KMS-11 (cell line): ENCODE data around the gene MEF2D.

Source experiments
- H2AFZ ChIP-seq: fragments of 200-600 bp; sonication (generic); 2 replicates; pipeline ENCODE4 v1.6.1; 2016; ENCODE audit warnings: antibody characterized with exemption, mixed run types, low read depth
- H3K27ac ChIP-seq: fragments of 200-600 bp; sonication (generic); 2 replicates; pipeline ENCODE4 v1.6.1; 2016; ENCODE audit warnings: mild to moderate bottlenecking, mixed run types
- H3K27me3 ChIP-seq: fragments of 200-600 bp; sonication (generic); 2 replicates; pipeline ENCODE4 v1.6.1; 2017; ENCODE audit warnings: mild to moderate bottlenecking, low read depth, mixed run types, moderate library complexity; ENCODE audit not compliant: insufficient read depth
- H3K36me3 ChIP-seq: fragments of 200-600 bp; sonication (generic); 2 replicates; pipeline ENCODE4 v1.6.1; 2017; ENCODE audit warnings: mild to moderate bottlenecking, mixed run types; ENCODE audit not compliant: insufficient read depth
- H3K4me1 ChIP-seq: fragments of 200-600 bp; sonication (generic); 2 replicates; pipeline ENCODE4 v1.6.1; 2016; ENCODE audit warnings: mild to moderate bottlenecking, low read depth, mixed run types; ENCODE audit not compliant: poor library complexity, severe bottlenecking
- H3K4me2 ChIP-seq: fragments of 200-600 bp; sonication (generic); 2 replicates; pipeline ENCODE4 v1.7.0; 2016; ENCODE audit warnings: mild to moderate bottlenecking, mixed run types
- H3K4me3 ChIP-seq: fragments of 200-600 bp; sonication (generic); IDR thresholded peaks from 2 replicates; pipeline ENCODE4 v1.6.1; 2017; ENCODE audit warnings: low read depth, low read length, mixed read lengths; ENCODE audit not compliant: insufficient read depth
- H3K79me2 ChIP-seq: fragments of 200-600 bp; sonication (generic); 2 replicates; pipeline ENCODE4 v1.6.1; 2016; ENCODE audit warnings: low read depth, mixed run types; ENCODE audit not compliant: insufficient read depth
- H3K9ac ChIP-seq: fragments of 200-600 bp; sonication (generic); 2 replicates; pipeline ENCODE4 v1.6.1; 2016; ENCODE audit warnings: mild to moderate bottlenecking, mixed run types
- H4K20me1 ChIP-seq: fragments of 200-600 bp; sonication (generic); 2 replicates; pipeline ENCODE4 v1.6.1; 2016; ENCODE audit warnings: mild to moderate bottlenecking, mixed run types; ENCODE audit not compliant: insufficient read depth
- TF ChIP-seq, protein P1 (sequence below): fragments of 200-600 bp; sonication (generic); conservative IDR thresholded peaks from 2 replicates; pipeline ENCODE4 v1.6.1; 2017; ENCODE audit warnings: low read depth, mild to moderate bottlenecking, antibody characterized with exemption, low read length, moderate library complexity, mixed read lengths

The MEF2D gene

GRCh38 chr1:156543066-156543465 is 42.5 kb upstream of the MEF2D start:
- TF ChIP-seq, protein P1, sequence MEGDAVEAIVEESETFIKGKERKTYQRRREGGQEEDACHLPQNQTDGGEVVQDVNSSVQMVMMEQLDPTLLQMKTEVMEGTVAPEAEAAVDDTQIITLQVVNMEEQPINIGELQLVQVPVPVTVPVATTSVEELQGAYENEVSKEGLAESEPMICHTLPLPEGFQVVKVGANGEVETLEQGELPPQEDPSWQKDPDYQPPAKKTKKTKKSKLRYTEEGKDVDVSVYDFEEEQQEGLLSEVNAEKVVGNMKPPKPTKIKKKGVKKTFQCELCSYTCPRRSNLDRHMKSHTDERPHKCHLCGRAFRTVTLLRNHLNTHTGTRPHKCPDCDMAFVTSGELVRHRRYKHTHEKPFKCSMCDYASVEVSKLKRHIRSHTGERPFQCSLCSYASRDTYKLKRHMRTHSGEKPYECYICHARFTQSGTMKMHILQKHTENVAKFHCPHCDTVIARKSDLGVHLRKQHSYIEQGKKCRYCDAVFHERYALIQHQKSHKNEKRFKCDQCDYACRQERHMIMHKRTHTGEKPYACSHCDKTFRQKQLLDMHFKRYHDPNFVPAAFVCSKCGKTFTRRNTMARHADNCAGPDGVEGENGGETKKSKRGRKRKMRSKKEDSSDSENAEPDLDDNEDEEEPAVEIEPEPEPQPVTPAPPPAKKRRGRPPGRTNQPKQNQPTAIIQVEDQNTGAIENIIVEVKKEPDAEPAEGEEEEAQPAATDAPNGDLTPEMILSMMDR: no peak
- Histone ChIP-seq H2AFZ (no peak overlapping the region), H3K4me2 (no peak overlapping the region), H3K4me3 (no peak overlapping the region), H3K36me3 (no peaks in the 10 kb centered on the region), H3K27ac (no peak overlapping the region), H4K20me1 (no peaks in the 10 kb centered on the region), H3K4me1 (no peaks in the 10 kb centered on the region), H3K79me2 (no peaks in the 10 kb centered on the region), H3K27me3 (no peaks in the 10 kb centered on the region), H3K9ac (no peak overlapping the region)

GRCh38 chr1:156540955-156541354 is 40.4 kb upstream of the MEF2D start:
- H2AFZ ChIP-seq: no peak overlapping the region
- no peak overlapping the region for H3K4me2 ChIP-seq
- TF ChIP-seq, protein P1: no peak
- H3K27ac ChIP-seq: no peak overlapping the region
- H4K20me1 ChIP-seq: no peaks in the 10 kb centered on the region
- H3K27me3 ChIP-seq: no peaks in the 10 kb centered on the region
- no peak overlapping the region for H3K9ac ChIP-seq
- H3K36me3 ChIP-seq: no peaks in the 10 kb centered on the region
- no peaks in the 10 kb centered on the region for H3K79me2 ChIP-seq
- H3K4me3 ChIP-seq: no peak overlapping the region
- H3K4me1 ChIP-seq: no peaks in the 10 kb centered on the region

- Histone ChIP-seq H3K4me3 (no peak overlapping the region), H3K36me3 (no peaks in the 10 kb centered on the region)
Measured at GRCh38 chr1:156539818-156540355, 39.3 kb upstream of the MEF2D start.

DNA sequence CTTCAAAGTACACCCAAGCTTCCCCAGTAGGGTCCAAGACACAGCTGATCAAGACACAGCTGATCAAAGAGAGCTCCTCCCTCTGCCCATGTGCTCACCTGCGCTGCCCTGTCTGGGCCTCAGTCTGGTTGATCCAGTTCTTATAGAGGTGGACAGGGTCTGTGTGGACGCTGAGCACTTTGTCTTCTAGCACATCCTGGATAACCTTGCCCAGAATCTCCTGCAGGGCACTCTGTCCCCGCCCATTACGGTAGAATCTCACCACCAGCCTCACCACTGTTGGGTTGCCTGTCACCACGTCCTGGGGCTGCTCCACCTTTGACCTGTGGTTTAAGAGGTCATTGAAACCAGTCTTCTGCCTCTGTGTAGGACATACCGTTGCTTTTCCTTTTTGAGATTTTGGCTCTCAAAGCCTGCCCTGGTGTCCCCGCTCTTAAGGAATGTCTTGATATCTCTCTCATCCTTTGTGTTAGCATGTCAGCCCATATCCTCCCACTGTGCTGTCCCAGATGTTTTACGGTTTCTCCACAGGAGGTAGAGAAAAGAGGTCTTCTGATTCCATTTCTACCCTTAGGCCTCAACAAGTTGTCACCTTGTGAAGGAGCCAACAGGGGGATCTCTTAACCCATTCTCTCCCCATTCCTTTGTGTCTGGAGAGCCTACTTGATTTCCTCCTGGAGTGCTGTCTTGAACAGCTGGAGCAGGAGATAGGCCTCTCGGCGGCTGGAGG is 38.3 kb upstream of the MEF2D start:
- no peak overlapping the region for H3K4me2 ChIP-seq
- H4K20me1 ChIP-seq: no peaks in the 10 kb centered on the region
- no peak overlapping the region for H3K9ac ChIP-seq
- TF ChIP-seq, protein P1: 0 out of 2 replicates have a peak, but pooled peaks have one; percentile 18
- H3K27me3 ChIP-seq: no peaks in the 10 kb centered on the region
- H3K36me3 ChIP-seq: no peaks in the 10 kb centered on the region
- H3K27ac ChIP-seq: no peak overlapping the region
- H2AFZ ChIP-seq: no peak overlapping the region
- H3K4me1 ChIP-seq: no peaks in the 10 kb centered on the region
- H3K79me2 ChIP-seq: no peaks in the 10 kb centered on the region
- no peak overlapping the region for H3K4me3 ChIP-seq

More at GRCh38 chr1:156539818-156540355, 39.3 kb upstream of the MEF2D start:
- no peaks in the 10 kb centered on the region for H4K20me1 ChIP-seq
- no peaks in the 10 kb centered on the region for H3K79me2 ChIP-seq
- H3K27me3 ChIP-seq: no peaks in the 10 kb centered on the region
- H3K4me1 ChIP-seq: no peaks in the 10 kb centered on the region
- TF ChIP-seq, protein P1: no peak
- no peak overlapping the region for H3K4me2 ChIP-seq
- H3K27ac ChIP-seq: no peak overlapping the region
- no peak overlapping the region for H3K9ac ChIP-seq
- H2AFZ ChIP-seq: no peak overlapping the region
